22Rv1 (cell line): ENCODE results near the gene TXNRD2.

Experiments used
- ZFX ChIP-seq: fragments of 450-650 bp; IDR thresholded peaks from 2 replicates; pipeline ENCODE4 v1.6.1; 2017; ENCODE audit warnings: antibody characterized with exemption, borderline replicate concordance
- TF ChIP-seq, protein P1 (sequence below): fragments of 450-650 bp; IDR thresholded peaks from 2 replicates; pipeline ENCODE4 v1.5.1; 2017; ENCODE audit warnings: mild to moderate bottlenecking

- TF ChIP-seq, protein P1, sequence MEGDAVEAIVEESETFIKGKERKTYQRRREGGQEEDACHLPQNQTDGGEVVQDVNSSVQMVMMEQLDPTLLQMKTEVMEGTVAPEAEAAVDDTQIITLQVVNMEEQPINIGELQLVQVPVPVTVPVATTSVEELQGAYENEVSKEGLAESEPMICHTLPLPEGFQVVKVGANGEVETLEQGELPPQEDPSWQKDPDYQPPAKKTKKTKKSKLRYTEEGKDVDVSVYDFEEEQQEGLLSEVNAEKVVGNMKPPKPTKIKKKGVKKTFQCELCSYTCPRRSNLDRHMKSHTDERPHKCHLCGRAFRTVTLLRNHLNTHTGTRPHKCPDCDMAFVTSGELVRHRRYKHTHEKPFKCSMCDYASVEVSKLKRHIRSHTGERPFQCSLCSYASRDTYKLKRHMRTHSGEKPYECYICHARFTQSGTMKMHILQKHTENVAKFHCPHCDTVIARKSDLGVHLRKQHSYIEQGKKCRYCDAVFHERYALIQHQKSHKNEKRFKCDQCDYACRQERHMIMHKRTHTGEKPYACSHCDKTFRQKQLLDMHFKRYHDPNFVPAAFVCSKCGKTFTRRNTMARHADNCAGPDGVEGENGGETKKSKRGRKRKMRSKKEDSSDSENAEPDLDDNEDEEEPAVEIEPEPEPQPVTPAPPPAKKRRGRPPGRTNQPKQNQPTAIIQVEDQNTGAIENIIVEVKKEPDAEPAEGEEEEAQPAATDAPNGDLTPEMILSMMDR: no peak
- no peak for TF ChIP-seq ZFX
These were observed 97.7 kb downstream of the TXNRD2 start for GRCh38 chr22:19843857-19844376.
